Thyroid gland (tissue), 4 donors: ENCODE results near the gene MISP3. TPM values are rescaled to one million over a fixed set of nuclear protein-coding genes. Genes with fewer than 3 reads are reported as not detected.

Source experiments
- DNase-seq, 2 donors: peaks; one replicate each; pipeline ENCODE4 v3.0.0-alpha.2; 2019
- H3K27ac ChIP-seq, 3 donors: fragments of 200-600 bp; sonication (generic); 1 replicate in 2 of 3; 2 replicates in 1 of 3; pipeline ENCODE4 v1.5.1; 2016 to 2019; ENCODE audit warnings: mild to moderate bottlenecking in 1 of 3, moderate library complexity in 1 of 3
- H3K27me3 ChIP-seq: fragments of 200-600 bp; sonication (generic); one replicate; pipeline ENCODE4 v1.5.1; 2019
- H3K36me3 ChIP-seq, 2 donors: fragments of 200-600 bp; sonication (generic); one replicate each; pipeline ENCODE4 v1.5.1; 2016 to 2019
- H3K4me1 ChIP-seq, 2 donors: fragments of 200-600 bp; sonication (generic); one replicate each; pipeline ENCODE4 v1.5.1; 2017 to 2019
- H3K4me3 ChIP-seq, 3 donors: fragments of 200-600 bp; sonication (generic); replicated peaks in 1 of 3; 1 replicate in 2 of 3; 2 replicates in 1 of 3; pipeline ENCODE4 v1.5.1; 2016; ENCODE audit warnings: mild to moderate bottlenecking in 1 of 3
- H3K9me3 ChIP-seq: fragments of 200-600 bp; sonication (generic); one replicate; pipeline ENCODE4 v1.5.1; 2017
- POLR2A ChIP-seq, 2 donors: fragments of 450-650 bp; IDR thresholded peaks; one replicate each; pipeline ENCODE4 v1.6.1; 2017; ENCODE audit warnings: antibody characterized with exemption in 2 of 2, mild to moderate bottlenecking in 2 of 2, moderate library complexity in 1 of 2
- WGBS, 2 donors: methylation state at CpG; one replicate each; pipeline ENCODE4 v1.1.5; 2017; 5-methylcytosine and 5-hydroxymethylcytosine counted together
- intact Hi-C: fragments of 100-400 bp; cut with DNase I; formaldehyde crosslinking; loops from one replicate; pipeline ENCODE4 v1.15.1; 2023
- total RNA-seq, 4 donors: library from RNA; depleted of rRNA; stranded (reverse); fragments of >200 nt; gene quantifications; one replicate each; pipeline ENCODE4 v1.2.3, GENCODE V29; 2016
- TF ChIP-seq, protein P1 (sequence below), 6 experiments: fragments of 200-600 bp in 3 of 6; fragments of 450-650 bp in 3 of 6; sonication (generic) in 3 of 6; IDR thresholded peaks; one replicate each; pipeline ENCODE4 v1.5.1; 2016 to 2019; ENCODE audit warnings: antibody characterized with exemption in 6 of 6, mild to moderate bottlenecking in 2 of 6, inconsistent platforms in 1 of 6, moderate library complexity in 1 of 6

Gene MISP3
- total RNA-seq, 4 donors from 2014 or later = 7.9 to 9.9 (median 9.1) TPM

DNA sequence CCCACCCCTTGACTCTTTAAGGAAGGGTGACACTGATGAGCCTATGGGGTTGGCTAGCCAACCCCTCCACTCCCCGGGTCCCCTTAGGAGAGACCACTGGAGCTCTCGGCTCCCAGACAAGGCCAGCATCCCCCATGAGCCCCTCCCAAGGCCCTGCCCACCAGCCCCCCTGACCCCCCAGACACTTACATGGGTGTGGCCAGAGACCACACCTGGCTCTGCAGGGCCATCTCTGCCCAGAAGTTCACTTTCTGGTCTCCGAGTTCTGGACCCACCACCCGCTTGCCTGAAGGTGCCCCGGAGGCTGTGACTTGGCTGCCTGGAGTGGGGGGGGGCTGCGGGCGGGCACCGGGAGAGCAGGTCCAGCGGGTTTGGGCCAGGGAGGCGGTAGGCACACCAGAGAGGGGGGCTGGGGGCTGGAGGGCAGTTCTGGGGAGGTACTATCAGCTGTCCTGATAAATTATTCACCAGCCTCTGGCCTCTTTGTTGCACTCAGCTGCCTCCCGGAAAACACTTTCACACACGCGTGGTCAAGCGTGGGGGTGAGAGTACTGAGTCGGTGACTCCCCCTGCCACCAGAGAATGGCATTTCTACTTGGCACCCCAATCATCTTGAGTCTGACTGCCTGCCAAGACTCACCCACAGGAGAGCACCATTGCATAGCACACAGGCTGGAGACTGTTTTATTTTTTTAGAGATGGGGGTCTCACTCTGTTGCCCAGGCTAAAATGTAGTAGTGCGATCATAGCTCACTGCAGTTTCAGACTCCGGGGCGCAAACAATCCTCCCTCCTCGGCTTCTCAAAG lies 10.6 kb upstream of the MISP3 start, which contains the start of gene PALM3:
PALM3 (minus strand) TSS at position 326 of the 807 bp plus-strand sequence; CDS start at position 230, 96 bp downstream.
- H3K9me3 ChIP-seq = no peaks in the 10 kb centered on the region
- no peaks in the 10 kb centered on the region for H3K27me3 ChIP-seq
- peaks cover 16 to 45% of the 10 kb centered on the region in 2 donors for H3K4me1 ChIP-seq
- DNase-seq = peak; percentile 95 to 96
- H3K27ac ChIP-seq = peak within 1 kb of the TSS; percentile 68 to 87 (median 86)
- TF ChIP-seq, protein P1, sequence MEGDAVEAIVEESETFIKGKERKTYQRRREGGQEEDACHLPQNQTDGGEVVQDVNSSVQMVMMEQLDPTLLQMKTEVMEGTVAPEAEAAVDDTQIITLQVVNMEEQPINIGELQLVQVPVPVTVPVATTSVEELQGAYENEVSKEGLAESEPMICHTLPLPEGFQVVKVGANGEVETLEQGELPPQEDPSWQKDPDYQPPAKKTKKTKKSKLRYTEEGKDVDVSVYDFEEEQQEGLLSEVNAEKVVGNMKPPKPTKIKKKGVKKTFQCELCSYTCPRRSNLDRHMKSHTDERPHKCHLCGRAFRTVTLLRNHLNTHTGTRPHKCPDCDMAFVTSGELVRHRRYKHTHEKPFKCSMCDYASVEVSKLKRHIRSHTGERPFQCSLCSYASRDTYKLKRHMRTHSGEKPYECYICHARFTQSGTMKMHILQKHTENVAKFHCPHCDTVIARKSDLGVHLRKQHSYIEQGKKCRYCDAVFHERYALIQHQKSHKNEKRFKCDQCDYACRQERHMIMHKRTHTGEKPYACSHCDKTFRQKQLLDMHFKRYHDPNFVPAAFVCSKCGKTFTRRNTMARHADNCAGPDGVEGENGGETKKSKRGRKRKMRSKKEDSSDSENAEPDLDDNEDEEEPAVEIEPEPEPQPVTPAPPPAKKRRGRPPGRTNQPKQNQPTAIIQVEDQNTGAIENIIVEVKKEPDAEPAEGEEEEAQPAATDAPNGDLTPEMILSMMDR (IDR thresholded peaks at IDR 0.05) = peak in 4 of 6 experiments; percentile 19 to 38 (median 28)
- TF ChIP-seq POLR2A (IDR thresholded peaks at IDR 0.05) = no peak
- no peaks in the 10 kb centered on the region for H3K36me3 ChIP-seq
- WGBS, 2 donors = 37% methylated on average over 12 to 18 of the region's 19 CpGs
- intact Hi-C loops = no loop called here
- peak within 1 kb of the TSS in 2 of 3 donors; percentile 34 to 40 for H3K4me3 ChIP-seq

- Histone ChIP-seq H3K36me3 (no peaks in the 10 kb centered on the region), H3K27me3 (no peaks in the 10 kb centered on the region), H3K9me3 (no peaks in the 10 kb centered on the region), H3K27ac (peak overlapping the region in 1 of 3 donors; percentile 87), H3K4me1 (peaks cover 16 to 41% of the 10 kb centered on the region in 2 donors), H3K4me3 (no peak overlapping the region)
- intact Hi-C loops = no loop called here
- 77 to 88% methylated on average over 5 of the region's 5 CpGs for WGBS, 2 donors
- no peak for TF ChIP-seq POLR2A (IDR thresholded peaks at IDR 0.05)
- TF ChIP-seq, protein P1 (IDR thresholded peaks at IDR 0.05) = no peak
- DNase-seq = no peak
Observed at GRCh38 chr19:14062558-14062855, 10.1 kb upstream of the MISP3 start.

GRCh38 chr19:14063105-14063504 lies 9.5 kb upstream of the MISP3 start:
- Histone ChIP-seq H3K36me3 (no peaks in the 10 kb centered on the region), H3K27me3 (no peaks in the 10 kb centered on the region), H3K4me3 (no peak overlapping the region), H3K27ac (no peak overlapping the region), H3K9me3 (no peaks in the 10 kb centered on the region), H3K4me1 (peaks cover 11 to 35% of the 10 kb centered on the region in 2 donors)
- DNase-seq = no peak
- intact Hi-C loops = no loop called here
- no peak for TF ChIP-seq POLR2A (IDR thresholded peaks at IDR 0.05)
- TF ChIP-seq, protein P1 (IDR thresholded peaks at IDR 0.05) = no peak
- WGBS, 2 donors = 78 to 81% methylated on average over 7 of the region's 7 CpGs

DNA sequence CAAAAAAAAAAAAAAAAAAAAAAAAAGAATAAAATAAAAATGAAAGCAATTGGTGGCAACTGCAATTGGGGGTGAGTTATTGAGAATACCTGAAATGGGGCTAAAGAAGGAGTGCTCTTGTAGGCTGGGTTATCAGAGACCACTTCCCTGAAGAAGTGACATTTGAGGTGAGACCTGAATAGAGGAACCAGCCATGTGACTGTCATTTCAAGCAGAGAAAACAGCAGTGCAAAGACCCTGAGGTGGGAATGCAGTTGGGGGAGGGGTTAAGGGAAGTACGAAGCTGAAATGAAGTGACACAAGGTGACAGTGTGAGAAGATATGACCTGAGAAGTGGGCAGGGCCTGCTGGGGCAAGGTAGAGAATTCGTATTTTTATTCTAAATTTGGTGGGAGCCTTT lies 6.5 kb upstream of the MISP3 start:
- Histone ChIP-seq H3K27ac (no peak overlapping the region), H3K4me1 (peaks cover 6 to 7% of the 10 kb centered on the region in 2 donors), H3K9me3 (no peaks in the 10 kb centered on the region), H3K4me3 (no peak overlapping the region), H3K27me3 (no peaks in the 10 kb centered on the region), H3K36me3 (no peaks in the 10 kb centered on the region)
- WGBS, 2 donors = 72 to 82% methylated on average over 2 of the region's 2 CpGs
- intact Hi-C loops = no loop called here
- TF ChIP-seq, protein P1 (IDR thresholded peaks at IDR 0.05) = no peak
- no peak for TF ChIP-seq POLR2A (IDR thresholded peaks at IDR 0.05)
- no peak for DNase-seq
